Measurements from ENCODE around the gene RIT2.

The RIT2 gene

DNA sequence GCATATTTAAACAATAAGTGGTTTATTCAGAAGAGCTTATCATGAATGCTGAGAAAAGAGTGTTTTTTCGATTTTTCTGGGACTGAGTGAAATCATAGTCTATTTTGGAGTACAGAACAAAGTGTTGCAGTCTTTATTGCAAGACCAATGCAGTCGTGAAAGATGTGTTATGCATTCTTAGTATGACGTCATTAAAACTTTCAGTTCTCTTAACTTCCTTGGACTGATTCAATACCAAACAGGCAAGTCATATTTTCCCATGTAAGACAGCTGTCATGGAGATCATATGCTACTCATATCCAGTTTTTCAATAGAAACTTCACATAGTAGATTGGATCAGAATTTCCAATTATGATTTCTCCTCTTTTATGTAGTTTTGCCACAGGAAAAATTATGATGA, 92.6 kb downstream of the RIT2 start:
- TF ChIP-seq, protein P1, sequence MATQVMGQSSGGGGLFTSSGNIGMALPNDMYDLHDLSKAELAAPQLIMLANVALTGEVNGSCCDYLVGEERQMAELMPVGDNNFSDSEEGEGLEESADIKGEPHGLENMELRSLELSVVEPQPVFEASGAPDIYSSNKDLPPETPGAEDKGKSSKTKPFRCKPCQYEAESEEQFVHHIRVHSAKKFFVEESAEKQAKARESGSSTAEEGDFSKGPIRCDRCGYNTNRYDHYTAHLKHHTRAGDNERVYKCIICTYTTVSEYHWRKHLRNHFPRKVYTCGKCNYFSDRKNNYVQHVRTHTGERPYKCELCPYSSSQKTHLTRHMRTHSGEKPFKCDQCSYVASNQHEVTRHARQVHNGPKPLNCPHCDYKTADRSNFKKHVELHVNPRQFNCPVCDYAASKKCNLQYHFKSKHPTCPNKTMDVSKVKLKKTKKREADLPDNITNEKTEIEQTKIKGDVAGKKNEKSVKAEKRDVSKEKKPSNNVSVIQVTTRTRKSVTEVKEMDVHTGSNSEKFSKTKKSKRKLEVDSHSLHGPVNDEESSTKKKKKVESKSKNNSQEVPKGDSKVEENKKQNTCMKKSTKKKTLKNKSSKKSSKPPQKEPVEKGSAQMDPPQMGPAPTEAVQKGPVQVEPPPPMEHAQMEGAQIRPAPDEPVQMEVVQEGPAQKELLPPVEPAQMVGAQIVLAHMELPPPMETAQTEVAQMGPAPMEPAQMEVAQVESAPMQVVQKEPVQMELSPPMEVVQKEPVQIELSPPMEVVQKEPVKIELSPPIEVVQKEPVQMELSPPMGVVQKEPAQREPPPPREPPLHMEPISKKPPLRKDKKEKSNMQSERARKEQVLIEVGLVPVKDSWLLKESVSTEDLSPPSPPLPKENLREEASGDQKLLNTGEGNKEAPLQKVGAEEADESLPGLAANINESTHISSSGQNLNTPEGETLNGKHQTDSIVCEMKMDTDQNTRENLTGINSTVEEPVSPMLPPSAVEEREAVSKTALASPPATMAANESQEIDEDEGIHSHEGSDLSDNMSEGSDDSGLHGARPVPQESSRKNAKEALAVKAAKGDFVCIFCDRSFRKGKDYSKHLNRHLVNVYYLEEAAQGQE (IDR thresholded peaks at IDR 0.05; ENCODE audit: insufficient replicate concordance, low read depth): no peak
- TF ChIP-seq SPI1 (IDR thresholded peaks at IDR 0.05; ENCODE audit: borderline replicate concordance, low read depth): no peak
- H3K4me3 ChIP-seq (replicated peaks; ENCODE audit: insufficient read depth, low read length): no peak overlapping the region
- no peak for DNase-seq (ENCODE audit: low read depth in 1 of 2, low spot score in 1 of 2)
- H3K27me3 ChIP-seq (ENCODE audit: insufficient read depth, poor library complexity, severe bottlenecking): no peaks in the 10 kb centered on the region
- H3K27ac ChIP-seq (replicated peaks): no peak overlapping the region

DNA sequence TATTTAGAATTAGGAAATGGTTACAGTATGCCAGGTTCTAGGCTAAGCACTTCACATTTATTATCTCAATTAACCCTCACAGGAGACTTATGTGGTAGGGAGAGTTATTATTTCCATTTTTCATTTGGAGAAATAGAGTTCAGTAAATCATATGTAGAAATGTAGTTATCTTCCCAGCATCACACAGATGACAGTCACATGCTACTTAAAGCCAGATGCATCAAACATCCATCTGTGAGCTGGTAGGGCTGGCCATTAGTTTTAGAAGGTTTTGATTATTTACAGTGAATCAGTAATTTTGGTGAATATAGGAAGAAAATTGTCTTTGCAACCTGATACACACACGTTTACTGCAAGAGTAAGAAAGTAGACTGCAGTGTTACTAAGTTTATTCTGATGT, 97.9 kb downstream of the RIT2 start:
- no peak for TF ChIP-seq GABPA (IDR thresholded peaks at IDR 0.05; ENCODE audit: low read depth)
- TF ChIP-seq SPI1 (IDR thresholded peaks at IDR 0.05; ENCODE audit: borderline replicate concordance, low read depth): no peak
- TF ChIP-seq POLR2AphosphoS5 (IDR thresholded peaks at IDR 0.05; ENCODE audit: low read depth): no peak
- TF ChIP-seq, protein P1 (IDR thresholded peaks at IDR 0.05; ENCODE audit: insufficient replicate concordance, low read depth): no peak
- TF ChIP-seq, protein P2, sequence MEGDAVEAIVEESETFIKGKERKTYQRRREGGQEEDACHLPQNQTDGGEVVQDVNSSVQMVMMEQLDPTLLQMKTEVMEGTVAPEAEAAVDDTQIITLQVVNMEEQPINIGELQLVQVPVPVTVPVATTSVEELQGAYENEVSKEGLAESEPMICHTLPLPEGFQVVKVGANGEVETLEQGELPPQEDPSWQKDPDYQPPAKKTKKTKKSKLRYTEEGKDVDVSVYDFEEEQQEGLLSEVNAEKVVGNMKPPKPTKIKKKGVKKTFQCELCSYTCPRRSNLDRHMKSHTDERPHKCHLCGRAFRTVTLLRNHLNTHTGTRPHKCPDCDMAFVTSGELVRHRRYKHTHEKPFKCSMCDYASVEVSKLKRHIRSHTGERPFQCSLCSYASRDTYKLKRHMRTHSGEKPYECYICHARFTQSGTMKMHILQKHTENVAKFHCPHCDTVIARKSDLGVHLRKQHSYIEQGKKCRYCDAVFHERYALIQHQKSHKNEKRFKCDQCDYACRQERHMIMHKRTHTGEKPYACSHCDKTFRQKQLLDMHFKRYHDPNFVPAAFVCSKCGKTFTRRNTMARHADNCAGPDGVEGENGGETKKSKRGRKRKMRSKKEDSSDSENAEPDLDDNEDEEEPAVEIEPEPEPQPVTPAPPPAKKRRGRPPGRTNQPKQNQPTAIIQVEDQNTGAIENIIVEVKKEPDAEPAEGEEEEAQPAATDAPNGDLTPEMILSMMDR (IDR thresholded peaks at IDR 0.05; ENCODE audit: insufficient read depth, low read length): no peak
- Histone ChIP-seq H3K27me3 (ENCODE audit: insufficient read depth, poor library complexity, severe bottlenecking) (no peaks in the 10 kb centered on the region), H3K27ac (replicated peaks) (no peak overlapping the region), H3K4me3 (replicated peaks; ENCODE audit: insufficient read depth, low read length) (no peak overlapping the region)
- DNase-seq (ENCODE audit: low read depth in 1 of 2, low spot score in 1 of 2): no peak

DNA sequence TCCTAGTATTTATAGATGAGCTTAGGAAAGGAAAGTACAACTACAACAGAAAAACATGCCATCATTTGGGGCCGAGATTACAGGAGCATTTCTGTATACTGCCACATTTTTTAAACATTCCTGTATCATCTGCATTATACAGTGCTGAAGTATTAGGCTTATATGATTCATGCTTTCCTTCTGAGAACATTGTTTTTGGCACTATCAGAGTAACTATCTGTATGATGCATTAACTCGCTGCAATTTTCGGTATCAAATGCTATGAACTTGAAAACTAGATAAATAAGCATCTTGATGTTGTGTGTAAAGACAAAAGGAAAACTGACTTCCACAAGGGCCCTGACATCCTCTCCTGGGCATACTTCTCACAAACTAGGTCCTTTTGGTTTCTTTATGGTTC, 102.0 kb downstream of the RIT2 start:
- no peak for DNase-seq (ENCODE audit: low read depth in 1 of 2, low spot score in 1 of 2)
- TF ChIP-seq POLR2AphosphoS5 (IDR thresholded peaks at IDR 0.05; ENCODE audit: low read depth) (no peak), GABPA (IDR thresholded peaks at IDR 0.05; ENCODE audit: low read depth) (no peak), SPI1 (IDR thresholded peaks at IDR 0.05; ENCODE audit: borderline replicate concordance, low read depth) (no peak)
- TF ChIP-seq, protein P1 (IDR thresholded peaks at IDR 0.05; ENCODE audit: insufficient replicate concordance, low read depth): no peak
- TF ChIP-seq, protein P2 (IDR thresholded peaks at IDR 0.05; ENCODE audit: insufficient read depth, low read length): no peak
- no peaks in the 10 kb centered on the region for H3K27me3 ChIP-seq (ENCODE audit: insufficient read depth, poor library complexity, severe bottlenecking)
- no peak overlapping the region for H3K27ac ChIP-seq (replicated peaks)
- no peak overlapping the region for H3K4me3 ChIP-seq (replicated peaks; ENCODE audit: insufficient read depth, low read length)

DNA sequence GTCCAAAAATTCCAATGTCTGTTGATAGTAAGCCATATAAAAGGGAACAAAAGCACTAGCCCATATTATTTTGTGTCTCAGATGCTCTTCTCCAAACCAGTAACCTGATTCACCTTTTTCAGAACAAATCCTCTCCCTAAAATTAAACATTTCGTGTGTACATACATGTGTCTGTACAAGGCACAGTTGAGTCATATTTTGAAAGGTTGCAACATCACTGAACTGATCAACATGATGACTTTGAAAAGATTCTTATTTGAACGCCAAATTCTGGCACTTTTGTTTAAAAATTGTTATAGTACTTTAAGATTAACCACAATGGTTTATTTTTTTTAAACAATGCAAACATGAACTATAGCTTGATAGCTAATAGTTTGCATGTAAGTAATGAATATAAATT, 102.5 kb downstream of the RIT2 start:
- Histone ChIP-seq H3K27me3 (ENCODE audit: insufficient read depth, poor library complexity, severe bottlenecking) (no peaks in the 10 kb centered on the region), H3K27ac (replicated peaks) (no peak overlapping the region), H3K4me3 (replicated peaks; ENCODE audit: insufficient read depth, low read length) (no peak overlapping the region)
- DNase-seq (ENCODE audit: low read depth in 1 of 2, low spot score in 1 of 2): no peak
- TF ChIP-seq GABPA (IDR thresholded peaks at IDR 0.05; ENCODE audit: low read depth) (no peak), POLR2AphosphoS5 (IDR thresholded peaks at IDR 0.05; ENCODE audit: low read depth) (no peak), SPI1 (IDR thresholded peaks at IDR 0.05; ENCODE audit: borderline replicate concordance, low read depth) (no peak)
- TF ChIP-seq, protein P1 (IDR thresholded peaks at IDR 0.05; ENCODE audit: insufficient replicate concordance, low read depth): no peak
- TF ChIP-seq, protein P2 (IDR thresholded peaks at IDR 0.05; ENCODE audit: insufficient read depth, low read length): no peak

Measured in HL-60 (cell line).